ENCODE data around the gene AMBRA1. TPM values are rescaled to one million over a fixed set of nuclear protein-coding genes. Genes with fewer than 3 reads are reported as not detected.
A peak's percentile ranks its signal among the peaks of the same experiment; 100 is the strongest.

Gene AMBRA1
- total and polyA plus RNA-seq, 2 of the 8 experiments (the other 6 are each of a cell fraction or from before 2014, with no cell fraction given): 14.2 to 37.4 TPM

GRCh38 chr11:46537537-46538295 lies 56.1 kb downstream of the AMBRA1 start:
- WGBS, 2 experiments (ENCODE audit: extremely low coverage in 1 of 2, insufficient coverage in 1 of 2, insufficient read length in 1 of 2, insufficient replicate concordance in 2 of 2, low coverage in 1 of 2, low lambda C conversion rate in 2 of 2, missing lambda C conversion rate in 1 of 2): 21% methylated on average over 5 of the region's 5 CpGs; no CpG with 5 or more reads in 1 of the 2 experiments
- H3K56ac ChIP-seq (replicated peaks; ENCODE audit: insufficient read length, low read depth, low read length): no peak overlapping the region
- H2BK12ac ChIP-seq (ENCODE audit: low read depth, low read length): peak overlapping the region; percentile 89; the same call in 1 of the 2 replicates
- H4K8ac ChIP-seq (ENCODE audit: extremely low read depth, insufficient read depth, low read length): no peak overlapping the region
- no peak overlapping the region for H3K4ac ChIP-seq (replicated peaks; ENCODE audit: insufficient read length, low read depth, low read length)
- H4K20me1 ChIP-seq (replicated peaks in 1 of 2; ENCODE audit: control insufficient read depth in 1 of 2, insufficient read depth in 2 of 2, low read length in 2 of 2): peaks cover 0 to 8% of the 10 kb centered on the region in 2 experiments
- peaks cover 4 to 13% (median 7%) of the 10 kb centered on the region in 4 experiments; a peak in 6 of 8 replicates for H3K36me3 ChIP-seq (ENCODE audit: control insufficient read depth in 2 of 4, insufficient read depth in 4 of 4, low read length in 3 of 4)
- H2BK5ac ChIP-seq (ENCODE audit: low read depth, low read length): peak overlapping the region; percentile 57; the same call in 1 of the 2 replicates
- ChIA-PET CTCF (ENCODE audit: partially characterized antibody) (interaction anchor here (0.5 to 5.8 kb wide), 18 partner anchors 9 to 207 kb away, joined by 3 to 35 read pairs (median 4); no protein-coding TSS in a partner anchor), POLR2A (ENCODE audit: partially characterized antibody) (interaction anchor here (0.6 to 0.7 kb wide), 2 partner anchors 288 to 809 kb away, joined by 3 to 4 read pairs; no protein-coding TSS in a partner anchor)
- H3K23me2 ChIP-seq (ENCODE audit: low read depth, low read length): no peaks in the 10 kb centered on the region
- H3K27ac ChIP-seq (ENCODE audit: low read depth, low read length): no peak overlapping the region
- peak; percentile 78 to 79 for DNase-seq (ENCODE audit: low read depth in 1 of 2, low spot score in 2 of 2)
- H3K9ac ChIP-seq (replicated peaks in 1 of 4; ENCODE audit: extremely low read depth in 1 of 4, low read depth in 3 of 4, low read length in 3 of 4): peak overlapping the region in 2 of 4 experiments; percentile 17 to 25; a peak in 2 of 7 replicates
- peaks cover 5% of the 10 kb centered on the region for H3K79me1 ChIP-seq (ENCODE audit: low read depth, low read length)
- peak overlapping the region; percentile 82 for H2BK15ac ChIP-seq (ENCODE audit: low read length)
- FAIRE-seq: peak; percentile 98
- peak overlapping the region; percentile 14 for H2BK120ac ChIP-seq (replicated peaks; ENCODE audit: low read depth, low read length)
- no peak overlapping the region for H2AFZ ChIP-seq (ENCODE audit: low read length)
- no peak overlapping the region for H4K91ac ChIP-seq (replicated peaks; ENCODE audit: insufficient read length, low read length)
- H4K5ac ChIP-seq (ENCODE audit: insufficient read length, low read depth, low read length): no peak overlapping the region
- H3K4me1 ChIP-seq (replicated peaks in 1 of 4; ENCODE audit: control insufficient read depth in 3 of 4, insufficient read depth in 4 of 4, low read length in 3 of 4): peaks cover 0 to 5% (median 5%) of the 10 kb centered on the region in 4 experiments; a peak in 6 of 7 replicates
- no peak overlapping the region for H3K23ac ChIP-seq (ENCODE audit: insufficient read length)
- H3K27me3 ChIP-seq (replicated peaks in 1 of 4; ENCODE audit: control insufficient read depth in 3 of 4, extremely low read depth in 1 of 4, insufficient read depth in 3 of 4, low read length in 3 of 4): no peaks in the 10 kb centered on the region
- peak overlapping the region in 1 of 2 experiments; percentile 61; a peak in 2 of 4 replicates for H3K4me2 ChIP-seq (ENCODE audit: insufficient read depth in 1 of 2, low read depth in 2 of 2, low read length in 2 of 2)
- peak overlapping the region in 1 of 4 experiments; percentile 14; a peak in 2 of 8 replicates for H3K4me3 ChIP-seq (ENCODE audit: extremely low read depth in 1 of 4, insufficient read depth in 2 of 4, low read depth in 3 of 4, low read length in 4 of 4)
- no peaks in the 10 kb centered on the region for H3K9me3 ChIP-seq (ENCODE audit: insufficient read depth in 2 of 2, low read depth in 1 of 2, low read length in 1 of 2)
- peak overlapping the region; percentile 50; the same call in 1 of the 2 replicates for H2BK20ac ChIP-seq (ENCODE audit: low read length)
- no peak overlapping the region for H3K18ac ChIP-seq (ENCODE audit: extremely low read depth, low read length)
- peaks cover 0 to 50% of the 10 kb centered on the region in 2 experiments; a peak in 3 of 4 replicates for H3K79me2 ChIP-seq (ENCODE audit: control insufficient read depth in 1 of 2, insufficient read depth in 2 of 2, low read length in 2 of 2)
- no peak overlapping the region for H3K14ac ChIP-seq (ENCODE audit: insufficient read length)
- 0 out of 2 replicates have a peak overlapping the region, but pooled peaks have one; percentile 11 for H2AK5ac ChIP-seq (ENCODE audit: low read depth, low read length)
- TF ChIP-seq, protein P1, sequence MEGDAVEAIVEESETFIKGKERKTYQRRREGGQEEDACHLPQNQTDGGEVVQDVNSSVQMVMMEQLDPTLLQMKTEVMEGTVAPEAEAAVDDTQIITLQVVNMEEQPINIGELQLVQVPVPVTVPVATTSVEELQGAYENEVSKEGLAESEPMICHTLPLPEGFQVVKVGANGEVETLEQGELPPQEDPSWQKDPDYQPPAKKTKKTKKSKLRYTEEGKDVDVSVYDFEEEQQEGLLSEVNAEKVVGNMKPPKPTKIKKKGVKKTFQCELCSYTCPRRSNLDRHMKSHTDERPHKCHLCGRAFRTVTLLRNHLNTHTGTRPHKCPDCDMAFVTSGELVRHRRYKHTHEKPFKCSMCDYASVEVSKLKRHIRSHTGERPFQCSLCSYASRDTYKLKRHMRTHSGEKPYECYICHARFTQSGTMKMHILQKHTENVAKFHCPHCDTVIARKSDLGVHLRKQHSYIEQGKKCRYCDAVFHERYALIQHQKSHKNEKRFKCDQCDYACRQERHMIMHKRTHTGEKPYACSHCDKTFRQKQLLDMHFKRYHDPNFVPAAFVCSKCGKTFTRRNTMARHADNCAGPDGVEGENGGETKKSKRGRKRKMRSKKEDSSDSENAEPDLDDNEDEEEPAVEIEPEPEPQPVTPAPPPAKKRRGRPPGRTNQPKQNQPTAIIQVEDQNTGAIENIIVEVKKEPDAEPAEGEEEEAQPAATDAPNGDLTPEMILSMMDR (IDR thresholded peaks at IDR 0.05; ENCODE audit: control extremely low read depth in 1 of 3, insufficient read depth in 1 of 3, low read depth in 1 of 3, low read length in 3 of 3): peak; percentile 71 to 99 (median 93)
- TF ChIP-seq, protein P2, sequence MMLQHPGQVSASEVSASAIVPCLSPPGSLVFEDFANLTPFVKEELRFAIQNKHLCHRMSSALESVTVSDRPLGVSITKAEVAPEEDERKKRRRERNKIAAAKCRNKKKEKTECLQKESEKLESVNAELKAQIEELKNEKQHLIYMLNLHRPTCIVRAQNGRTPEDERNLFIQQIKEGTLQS (IDR thresholded peaks at IDR 0.05; ENCODE audit: insufficient read depth, low read depth, low read length): no peak
- TF ChIP-seq SP1 (IDR thresholded peaks at IDR 0.05; ENCODE audit: low read depth, low read length) (no peak), RFX5 (IDR thresholded peaks at IDR 0.05; ENCODE audit: borderline replicate concordance, low read depth, low read length) (no peak), SIRT6 (IDR thresholded peaks at IDR 0.05; ENCODE audit: low read length) (no peak), SP4 (IDR thresholded peaks at IDR 0.05; ENCODE audit: low read length) (no peak), POU5F1 (IDR thresholded peaks at IDR 0.05; ENCODE audit: low read depth, low read length) (0 out of 2 replicates have a peak, but pooled peaks have one; percentile 35), YY1 (IDR thresholded peaks at IDR 0.05; ENCODE audit: low read depth, low read length) (0 out of 2 replicates have a peak, but pooled peaks have one; percentile 23)

Measured in H1 (cell line).